Endodermal cell (in vitro differentiated cells): ENCODE measurements around the gene DBNL. TPM values are rescaled to one million over a fixed set of nuclear protein-coding genes. Genes with fewer than 3 reads are reported as not detected.

Experiments
- DNase-seq: peaks from one replicate; pipeline ENCODE4 v3.0.0-alpha.2; 2017
- H3K27ac ChIP-seq: 2 replicates; pipeline ENCODE4 v1.5.1; 2013; ENCODE audit warnings: mild to moderate bottlenecking, low read depth, low read length, moderate library complexity
- H3K27me3 ChIP-seq: 2 replicates; pipeline ENCODE4 v1.6.1; 2013; ENCODE audit warnings: mild to moderate bottlenecking, low read length, moderate library complexity; ENCODE audit not compliant: insufficient read depth, control insufficient read depth, poor library complexity, severe bottlenecking
- H3K36me3 ChIP-seq: 2 replicates; pipeline ENCODE4 v1.7.0; 2013; ENCODE audit warnings: mild to moderate bottlenecking, low read length, moderate library complexity; ENCODE audit not compliant: control insufficient read depth, insufficient read depth
- H3K4me1 ChIP-seq: one replicate; pipeline ENCODE4 v1.7.0; 2013; ENCODE audit warnings: low read length; ENCODE audit not compliant: control insufficient read depth, insufficient read depth
- H3K4me3 ChIP-seq: 2 replicates; pipeline ENCODE4 v1.5.1; 2013; ENCODE audit warnings: mild to moderate bottlenecking, low read length, moderate library complexity
- H3K9ac ChIP-seq: 2 replicates; pipeline ENCODE4 v1.6.1; 2013; ENCODE audit warnings: mild to moderate bottlenecking, low read length, moderate library complexity; ENCODE audit not compliant: poor library complexity, severe bottlenecking; ENCODE audit errors: extremely low read depth
- H3K9me3 ChIP-seq: 2 replicates; pipeline ENCODE4 v1.6.1; 2013; ENCODE audit warnings: mild to moderate bottlenecking, low read length, moderate library complexity; ENCODE audit not compliant: control insufficient read depth
- H3K27ac Mint-ChIP-seq: 2 replicates; pipeline ENCODE4 v1.8.0; 2020; ENCODE audit warnings: mixed read lengths
- H3K27me3 Mint-ChIP-seq: 2 replicates; pipeline ENCODE4 v1.8.0; 2021; ENCODE audit warnings: mild to moderate bottlenecking, mixed read lengths; ENCODE audit not compliant: insufficient read depth
- H3K36me3 Mint-ChIP-seq: 2 replicates; pipeline ENCODE4 v1.8.0; 2020; ENCODE audit warnings: low read depth, mixed read lengths
- H3K4me1 Mint-ChIP-seq: 2 replicates; pipeline ENCODE4 v1.8.0; 2020; ENCODE audit warnings: mixed read lengths
- H3K4me3 Mint-ChIP-seq: 2 replicates; pipeline ENCODE4 v1.8.0; 2020; ENCODE audit warnings: mild to moderate bottlenecking, moderate library complexity, mixed read lengths
- H3K9me3 Mint-ChIP-seq: 2 replicates; pipeline ENCODE4 v1.8.0; 2020; ENCODE audit warnings: mild to moderate bottlenecking, mixed read lengths
- WGBS, 2 experiments: methylation state at CpG; one replicate each; pipeline versions ENCODE4 v1.1.5 to v1.1.7; 2013; ENCODE audit warnings: missing lambda C conversion rate in 2 of 2, mixed read lengths in 1 of 2; ENCODE audit not compliant: insufficient coverage in 1 of 2, insufficient read length in 1 of 2; 5-methylcytosine and 5-hydroxymethylcytosine counted together
- total RNA-seq, 2 donors: library from RNA; stranded (reverse); fragmentation: NEBNext Ultra II Directional in 1 of 2; extraction: Animal tissue kit (Norgen Biotek cat#: 25700) in 1 of 2; gene quantifications; 2 replicates in 1 of 2; 3 replicates in 1 of 2; pipeline ENCODE4 v1.2.1, GENCODE V29; 2021
- TF ChIP-seq, protein P1 (sequence below): fragments of 200-600 bp; sonication (generic); conservative IDR thresholded peaks from 2 replicates; pipeline ENCODE4 v1.5.0; 2021; ENCODE audit warnings: antibody characterized with exemption, mild to moderate bottlenecking

The DBNL gene
- total RNA-seq, 2 donors from 2014 or later: 47.0 to 50.9 TPM

DNA sequence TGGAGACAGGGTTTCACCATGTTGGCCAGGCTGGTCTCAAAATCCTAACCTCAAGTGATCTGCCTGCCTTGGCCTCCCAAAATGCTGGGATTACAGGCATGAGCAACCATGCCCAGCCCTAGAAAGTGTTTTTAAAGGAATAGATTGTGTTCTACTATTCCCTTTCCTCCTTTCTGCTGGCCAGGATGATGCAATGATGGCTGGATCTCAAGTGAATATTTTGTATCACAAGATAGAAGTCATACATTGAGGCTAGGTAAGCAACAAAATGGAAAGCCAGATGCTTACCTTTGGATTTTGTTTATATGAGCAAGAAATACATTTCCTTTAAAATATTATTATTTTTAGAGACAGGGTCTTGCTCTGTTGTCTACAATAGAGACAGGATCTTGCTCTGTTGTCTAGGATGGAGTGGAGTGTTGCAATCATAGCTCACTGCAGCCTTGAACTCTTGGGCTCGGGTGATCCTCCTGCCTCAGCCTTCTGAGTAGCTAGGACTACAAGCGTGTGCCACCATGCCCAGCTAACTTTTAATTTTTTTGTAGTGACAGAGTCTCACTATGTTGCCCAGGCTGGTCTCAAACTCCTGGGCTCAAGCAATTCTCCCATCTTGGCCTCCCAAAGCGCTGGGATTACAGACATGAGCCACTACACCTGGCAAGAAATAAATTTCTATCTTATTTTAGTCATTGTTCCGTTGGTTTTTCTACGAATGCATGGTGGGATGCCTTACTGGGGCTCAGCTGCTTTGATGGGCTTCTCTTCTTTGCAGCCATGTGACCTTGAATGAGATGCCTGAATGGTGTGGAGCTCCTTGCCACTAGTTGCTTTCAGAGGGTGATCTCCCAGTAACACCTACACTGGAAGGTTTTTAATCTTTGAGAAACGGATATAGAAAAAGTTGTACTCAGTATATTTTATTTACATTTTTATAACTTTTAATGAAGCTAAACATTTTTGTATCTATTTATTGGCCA lies 53.9 kb downstream of the DBNL start:
- H3K27me3 Mint-ChIP-seq: peaks cover 17% of the 10 kb centered on the region
- H3K4me3 ChIP-seq: no peak overlapping the region
- H3K9ac ChIP-seq: no peak overlapping the region
- WGBS, 2 experiments: 90 to 96% methylated on average over 4 to 5 of the region's 6 CpGs
- H3K9me3 Mint-ChIP-seq: no peaks in the 10 kb centered on the region
- H3K27ac ChIP-seq: no peak overlapping the region
- H3K9me3 ChIP-seq: no peaks in the 10 kb centered on the region
- no peak for DNase-seq
- H3K4me3 Mint-ChIP-seq: no peak overlapping the region
- TF ChIP-seq, protein P1, sequence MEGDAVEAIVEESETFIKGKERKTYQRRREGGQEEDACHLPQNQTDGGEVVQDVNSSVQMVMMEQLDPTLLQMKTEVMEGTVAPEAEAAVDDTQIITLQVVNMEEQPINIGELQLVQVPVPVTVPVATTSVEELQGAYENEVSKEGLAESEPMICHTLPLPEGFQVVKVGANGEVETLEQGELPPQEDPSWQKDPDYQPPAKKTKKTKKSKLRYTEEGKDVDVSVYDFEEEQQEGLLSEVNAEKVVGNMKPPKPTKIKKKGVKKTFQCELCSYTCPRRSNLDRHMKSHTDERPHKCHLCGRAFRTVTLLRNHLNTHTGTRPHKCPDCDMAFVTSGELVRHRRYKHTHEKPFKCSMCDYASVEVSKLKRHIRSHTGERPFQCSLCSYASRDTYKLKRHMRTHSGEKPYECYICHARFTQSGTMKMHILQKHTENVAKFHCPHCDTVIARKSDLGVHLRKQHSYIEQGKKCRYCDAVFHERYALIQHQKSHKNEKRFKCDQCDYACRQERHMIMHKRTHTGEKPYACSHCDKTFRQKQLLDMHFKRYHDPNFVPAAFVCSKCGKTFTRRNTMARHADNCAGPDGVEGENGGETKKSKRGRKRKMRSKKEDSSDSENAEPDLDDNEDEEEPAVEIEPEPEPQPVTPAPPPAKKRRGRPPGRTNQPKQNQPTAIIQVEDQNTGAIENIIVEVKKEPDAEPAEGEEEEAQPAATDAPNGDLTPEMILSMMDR: no peak
- H3K36me3 ChIP-seq: no peaks in the 10 kb centered on the region
- no peaks in the 10 kb centered on the region for H3K4me1 Mint-ChIP-seq
- no peak overlapping the region for H3K27ac Mint-ChIP-seq
- peaks cover 2% of the 10 kb centered on the region for H3K27me3 ChIP-seq
- H3K4me1 ChIP-seq: no peaks in the 10 kb centered on the region
- no peaks in the 10 kb centered on the region for H3K36me3 Mint-ChIP-seq

DNA sequence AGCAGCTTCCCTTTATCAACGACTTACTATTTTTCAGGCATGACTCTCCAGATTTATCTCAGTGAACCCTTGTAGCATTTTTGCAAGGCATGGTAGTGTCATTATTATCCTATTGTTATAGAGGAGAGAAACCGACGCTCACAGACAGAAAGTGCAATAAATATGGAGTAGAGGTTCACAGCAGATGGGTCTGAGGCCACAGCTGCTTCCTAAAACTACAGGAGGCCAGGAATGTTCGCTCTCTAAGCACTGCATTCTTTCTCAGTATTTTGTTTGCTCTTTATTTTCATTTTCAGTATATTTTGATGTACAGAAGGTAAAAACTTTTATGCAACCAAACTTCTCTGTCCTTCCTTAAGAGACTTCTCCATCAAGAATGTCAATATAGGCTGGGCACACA lies 55.2 kb downstream of the DBNL start:
- Histone ChIP-seq H3K27ac (no peak overlapping the region), H3K4me1 (no peaks in the 10 kb centered on the region), H3K9me3 (no peaks in the 10 kb centered on the region), H3K36me3 (no peaks in the 10 kb centered on the region), H3K4me3 (no peak overlapping the region), H3K27me3 (peaks cover 5% of the 10 kb centered on the region), H3K9ac (no peak overlapping the region)
- Mint-ChIP-seq H3K36me3 (no peaks in the 10 kb centered on the region), H3K27ac (no peak overlapping the region), H3K27me3 (peaks cover 16% of the 10 kb centered on the region), H3K4me1 (no peaks in the 10 kb centered on the region), H3K4me3 (no peak overlapping the region), H3K9me3 (no peaks in the 10 kb centered on the region)
- 90 to 92% methylated on average over 2 to 4 of the region's 4 CpGs for WGBS, 2 experiments
- DNase-seq: no peak
- TF ChIP-seq, protein P1: no peak

DNA sequence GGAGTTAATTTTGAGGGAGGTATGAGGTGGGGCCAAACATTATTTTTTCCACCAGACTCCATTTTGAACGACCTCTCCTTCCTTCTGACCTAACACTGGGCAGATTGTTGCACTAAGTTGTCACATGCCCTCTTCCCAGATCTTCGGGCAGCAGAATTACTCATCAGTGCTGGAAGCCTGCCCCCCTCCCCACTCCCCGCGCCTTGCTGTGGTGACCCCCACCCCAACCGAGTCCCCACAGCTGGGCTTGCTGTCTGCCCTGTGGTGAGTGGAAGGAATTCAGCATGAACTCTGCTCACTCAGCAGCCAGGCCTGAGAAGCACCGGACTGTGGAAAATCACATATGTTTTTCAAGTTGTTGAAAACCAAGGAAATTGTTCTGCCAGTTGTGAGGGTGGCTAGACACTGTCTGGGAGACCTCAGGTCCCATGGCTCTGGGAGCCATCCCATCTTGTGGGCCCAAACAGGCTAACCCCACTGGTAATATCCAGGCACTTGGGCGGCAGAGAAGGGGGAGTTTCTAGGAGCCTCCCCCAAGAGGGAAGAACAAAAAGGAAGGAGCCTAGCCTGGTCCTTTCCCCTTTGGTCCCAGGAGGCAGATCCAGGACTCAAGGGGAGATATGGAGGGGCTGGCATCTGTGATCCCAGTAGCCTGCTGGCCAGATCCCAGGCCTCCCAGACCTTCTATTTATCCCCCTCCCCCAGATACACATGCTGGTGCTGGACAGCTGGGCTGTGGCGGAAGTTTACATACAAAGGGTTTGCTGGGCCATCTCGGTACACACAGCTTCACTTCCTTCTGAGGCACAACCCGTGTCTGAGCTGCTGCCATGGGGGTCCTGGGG lies 56.2 kb downstream of the DBNL start:
- H3K4me1 ChIP-seq: no peaks in the 10 kb centered on the region
- H3K36me3 ChIP-seq: no peaks in the 10 kb centered on the region
- no peak for DNase-seq
- Mint-ChIP-seq H3K27ac (no peak overlapping the region), H3K4me1 (peaks cover 6% of the 10 kb centered on the region), H3K4me3 (no peak overlapping the region), H3K27me3 (peaks cover 21% of the 10 kb centered on the region), H3K9me3 (no peaks in the 10 kb centered on the region), H3K36me3 (no peaks in the 10 kb centered on the region)
- H3K9me3 ChIP-seq: no peaks in the 10 kb centered on the region
- 89 to 90% methylated on average over 2 to 10 of the region's 10 CpGs for WGBS, 2 experiments
- H3K4me3 ChIP-seq: no peak overlapping the region
- peaks cover 5% of the 10 kb centered on the region for H3K27me3 ChIP-seq
- H3K9ac ChIP-seq: no peak overlapping the region
- H3K27ac ChIP-seq: peak overlapping the region; percentile 51
- TF ChIP-seq, protein P1: no peak
